ENCODE data around the gene ZNG1B. TPM values are rescaled to one million over a fixed set of nuclear protein-coding genes. Genes with fewer than 3 reads are reported as not detected.

The ZNG1B gene
- total RNA-seq (2022; extraction: Qiagen RNA extraction; ENCODE audit: low read depth): 40.3 to 44.0 TPM (median 42.6 TPM) in 5 replicates

DNA sequence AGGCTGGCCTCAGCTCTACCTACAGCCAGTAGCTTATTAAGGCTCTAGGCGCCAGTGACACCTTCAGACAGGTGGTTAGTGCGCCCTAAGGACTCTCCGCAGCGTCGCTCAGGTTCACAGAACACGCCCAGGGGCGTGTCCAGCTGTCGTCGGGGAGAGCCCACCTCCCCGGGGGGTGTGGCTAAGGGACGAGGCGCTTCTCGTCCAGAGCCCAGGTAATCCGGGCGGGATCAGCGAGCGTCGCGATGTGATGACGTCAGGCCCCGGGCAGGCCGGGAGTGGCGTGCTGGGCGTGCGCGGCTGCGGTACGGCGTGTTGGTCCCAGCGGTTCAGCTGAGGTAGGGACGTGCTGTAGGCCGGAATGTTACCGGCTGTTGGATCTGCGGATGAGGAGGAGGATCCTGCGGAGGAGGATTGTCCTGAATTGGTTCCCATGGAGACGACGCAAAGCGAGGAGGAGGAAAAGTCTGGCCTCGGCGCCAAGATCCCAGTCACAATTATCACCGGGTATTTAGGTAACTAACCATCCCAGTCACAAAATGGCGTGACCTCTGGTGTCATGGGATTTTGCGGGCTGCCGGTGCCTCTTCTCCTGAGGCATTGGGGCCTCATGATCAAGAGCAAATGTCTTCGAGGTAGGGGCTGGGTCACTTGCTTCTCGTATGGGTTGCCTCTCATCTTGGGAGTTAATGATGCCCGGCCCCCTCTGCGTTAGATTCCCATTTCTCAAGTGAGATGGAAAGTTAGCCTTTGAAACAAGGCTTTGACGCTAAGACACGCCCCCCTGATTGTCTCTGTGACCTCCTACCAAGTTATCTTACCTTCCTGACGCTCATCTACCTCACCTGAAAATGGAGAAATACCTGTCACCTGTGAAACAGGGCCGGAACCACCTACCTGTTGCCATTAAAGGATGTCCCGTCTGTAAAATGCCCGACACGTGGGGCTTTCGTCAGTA, at the start of gene ZNG1B:
ZNG1B (plus strand) TSS at position 184 of the 958 bp plus-strand sequence; CDS start at position 362, 178 bp downstream.

DNA sequence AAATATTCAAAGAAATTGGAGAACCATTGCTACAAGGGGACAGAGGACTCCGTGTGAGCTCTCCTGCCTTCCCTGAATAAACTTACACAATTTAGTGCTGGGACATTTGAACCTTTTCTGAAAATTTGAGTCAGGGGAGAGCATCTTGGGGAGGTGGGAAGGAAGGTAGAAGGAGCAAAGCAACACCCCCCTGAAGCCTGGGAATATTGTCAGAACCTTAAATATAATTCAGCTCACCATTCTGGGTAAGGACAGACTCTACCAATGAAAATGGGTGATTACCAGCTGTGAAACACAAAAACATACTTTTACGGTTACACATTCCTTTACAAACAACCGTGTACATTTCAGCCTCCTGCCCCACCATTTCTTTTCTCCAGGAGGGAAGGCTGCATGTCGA, 60.9 kb downstream of the ZNG1B start, which contains the start of gene FOXD4L1:
FOXD4L1 (plus strand) TSS at position 301 of the 400 bp plus-strand sequence. CDS start 592 bp downstream, outside the sequence.

Other genes starting within 250 kb of the ZNG1B start
- gene PAX8, start 158.8 kb upstream of the ZNG1B start, total RNA-seq (2022; extraction: Qiagen RNA extraction; ENCODE audit: low read depth): 0.55 to 1.5 TPM (median 0.63 TPM) in 5 replicates
- 0.31 to 0.87 TPM (median 0.33 TPM) in 5 replicates for gene FOXD4L1, start 61.0 kb downstream of the ZNG1B start, total RNA-seq (2022; extraction: Qiagen RNA extraction; ENCODE audit: low read depth)
- gene RABL2A, start 189.6 kb downstream of the ZNG1B start, total RNA-seq (2022; extraction: Qiagen RNA extraction; ENCODE audit: low read depth): 6.9 to 10.8 TPM (median 9.1 TPM) in 5 replicates

Data from A549 treated with DMSO at 1 μM for 4 hours (cell line).